B cell (primary cell): ENCODE measurements around the gene KCNC3.

ENCODE experiments used
- CTCF ChIP-seq: fragments of 200-600 bp; IDR thresholded peaks from one replicate; pipeline ENCODE4 v1.8.0; 2022; ENCODE audit warnings: antibody characterized with exemption, mild to moderate bottlenecking
- EZH2 ChIP-seq: IDR thresholded peaks from 2 replicates; pipeline ENCODE4 v1.6.1; 2012; ENCODE audit warnings: borderline replicate concordance, low read depth, mild to moderate bottlenecking, moderate library complexity, low read length; ENCODE audit not compliant: insufficient read depth, poor library complexity, severe bottlenecking

GRCh38 chr19:50332244-50333038 lies 3.3 kb upstream of the KCNC3 start:
- TF ChIP-seq CTCF: no peak
- TF ChIP-seq EZH2: no peak
